ENCODE measurements around the gene SESN2.

Gene SESN2

GRCh38 chr1:28249866-28250295 is 9.4 kb upstream of the SESN2 start:
- no peak for DNase-seq (ENCODE audit: low read depth)

GRCh38 chr1:28256197-28256827 is 3.0 kb upstream of the SESN2 start:
- DNase-seq (ENCODE audit: low read depth), result no peak

- DNase-seq (ENCODE audit: low read depth), result no peak
These were observed 1.6 kb upstream of the SESN2 start for GRCh38 chr1:28257736-28258135.

GRCh38 chr1:28258628-28259251 is 578 bp upstream of the SESN2 start:
- DNase-seq (ENCODE audit: low read depth), result no peak

- peak; percentile 78 for DNase-seq (ENCODE audit: low read depth)
These were observed 850 bp downstream of the SESN2 start for GRCh38 chr1:28259934-28260802.

- DNase-seq (ENCODE audit: low read depth), result no peak
These were observed 1.5 kb downstream of the SESN2 start for GRCh38 chr1:28260803-28261174.

- DNase-seq (ENCODE audit: low read depth), result no peak
These were observed 5.6 kb downstream of the SESN2 start for GRCh38 chr1:28264897-28265296.

GRCh38 chr1:28265577-28265976 is 6.3 kb downstream of the SESN2 start:
- no peak for DNase-seq (ENCODE audit: low read depth)

- no peak for DNase-seq (ENCODE audit: low read depth)
These were observed 7.6 kb downstream of the SESN2 start for GRCh38 chr1:28266920-28267322.

GRCh38 chr1:28267633-28268032 is 8.3 kb downstream of the SESN2 start:
- no peak for DNase-seq (ENCODE audit: low read depth)

GRCh38 chr1:28269529-28269928 is 10.2 kb downstream of the SESN2 start:
- DNase-seq (ENCODE audit: low read depth), result no peak

GRCh38 chr1:28272215-28272852 is 13.0 kb downstream of the SESN2 start:
- DNase-seq (ENCODE audit: low read depth), result no peak

- no peak for DNase-seq (ENCODE audit: low read depth)
These were observed 14.0 kb downstream of the SESN2 start for GRCh38 chr1:28273216-28273860.

- no peak for DNase-seq (ENCODE audit: low read depth)
These were observed 19.4 kb downstream of the SESN2 start for GRCh38 chr1:28278763-28279162.

- DNase-seq (ENCODE audit: low read depth), result no peak
These were observed 20.4 kb downstream of the SESN2 start for GRCh38 chr1:28279721-28280120.

GRCh38 chr1:28280501-28280900 is 21.2 kb downstream of the SESN2 start:
- no peak for DNase-seq (ENCODE audit: low read depth)

GRCh38 chr1:28280977-28281381 is 21.7 kb downstream of the SESN2 start:
- no peak for DNase-seq (ENCODE audit: low read depth)

GRCh38 chr1:28281608-28282425 is 22.5 kb downstream of the SESN2 start:
- no peak for DNase-seq (ENCODE audit: low read depth)

- no peak for DNase-seq (ENCODE audit: low read depth)
These were observed 23.4 kb downstream of the SESN2 start for GRCh38 chr1:28282426-28283407.

- no peak for DNase-seq (ENCODE audit: low read depth)
These were observed 26.8 kb downstream of the SESN2 start for GRCh38 chr1:28286111-28286510.
